Measurements from ENCODE around the gene SPEM2.

DNA sequence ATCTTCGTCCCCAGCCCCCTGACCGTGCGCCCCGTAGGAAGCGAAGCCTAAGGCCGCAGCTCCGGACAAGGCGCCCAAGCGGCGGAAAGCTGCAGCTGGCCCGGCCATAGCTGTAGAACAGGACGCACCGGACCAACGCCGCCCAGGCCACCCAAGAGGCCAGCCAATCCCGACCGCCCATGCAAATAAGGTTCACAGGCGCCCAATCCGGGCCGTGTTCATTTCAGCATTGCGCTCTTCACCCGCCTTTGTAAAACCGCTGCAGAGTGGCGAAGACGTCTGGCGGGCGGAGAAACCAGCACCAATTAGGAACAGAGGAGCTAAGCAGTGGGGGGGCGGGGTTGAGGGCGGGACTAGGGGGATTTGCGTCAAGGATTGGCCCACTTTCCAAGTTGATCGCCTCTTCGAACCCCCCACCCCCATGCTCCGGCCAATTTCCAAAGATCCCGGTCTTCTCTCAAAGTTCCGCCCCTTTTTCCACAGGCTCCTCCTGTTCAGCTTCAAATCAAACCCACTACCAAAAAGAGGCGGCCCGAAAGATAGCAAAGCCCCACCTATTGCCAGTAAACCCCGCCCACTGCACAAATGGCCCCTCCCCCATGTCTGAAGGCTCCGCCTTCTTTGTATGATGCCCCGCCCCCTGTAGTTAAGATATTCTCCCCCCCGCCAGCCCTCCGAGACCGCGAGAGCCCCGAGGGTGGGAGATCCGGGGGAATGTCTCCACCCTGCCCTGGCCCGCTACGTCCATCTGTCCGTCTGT, 21.3 kb upstream of the SPEM2 start, which contains the start of gene TMEM256:
- peak; percentile 98 for TF ChIP-seq POLR2AphosphoS5 (IDR thresholded peaks at IDR 0.05)
- TF ChIP-seq, protein P1, sequence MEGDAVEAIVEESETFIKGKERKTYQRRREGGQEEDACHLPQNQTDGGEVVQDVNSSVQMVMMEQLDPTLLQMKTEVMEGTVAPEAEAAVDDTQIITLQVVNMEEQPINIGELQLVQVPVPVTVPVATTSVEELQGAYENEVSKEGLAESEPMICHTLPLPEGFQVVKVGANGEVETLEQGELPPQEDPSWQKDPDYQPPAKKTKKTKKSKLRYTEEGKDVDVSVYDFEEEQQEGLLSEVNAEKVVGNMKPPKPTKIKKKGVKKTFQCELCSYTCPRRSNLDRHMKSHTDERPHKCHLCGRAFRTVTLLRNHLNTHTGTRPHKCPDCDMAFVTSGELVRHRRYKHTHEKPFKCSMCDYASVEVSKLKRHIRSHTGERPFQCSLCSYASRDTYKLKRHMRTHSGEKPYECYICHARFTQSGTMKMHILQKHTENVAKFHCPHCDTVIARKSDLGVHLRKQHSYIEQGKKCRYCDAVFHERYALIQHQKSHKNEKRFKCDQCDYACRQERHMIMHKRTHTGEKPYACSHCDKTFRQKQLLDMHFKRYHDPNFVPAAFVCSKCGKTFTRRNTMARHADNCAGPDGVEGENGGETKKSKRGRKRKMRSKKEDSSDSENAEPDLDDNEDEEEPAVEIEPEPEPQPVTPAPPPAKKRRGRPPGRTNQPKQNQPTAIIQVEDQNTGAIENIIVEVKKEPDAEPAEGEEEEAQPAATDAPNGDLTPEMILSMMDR (IDR thresholded peaks at IDR 0.05), result peak in 2 of 4 experiments; percentile 31 to 45

Data from prostate gland (tissue), 2 donors.